AG04450 (cell line): ENCODE data around the gene TBC1D10A. TPM values are rescaled to one million over a fixed set of nuclear protein-coding genes. Genes with fewer than 3 reads are reported as not detected.

ENCODE experiments used
- CTCF ChIA-PET: fragments of 300-600, 350-600 bp; formaldehyde crosslinking; extraction: SDS; loops from one replicate; lab custom pipeline; 2022; ENCODE audit warnings: antibody characterized with exemption, inconsistent platforms; lab: Charles Lee
- POLR2A ChIA-PET: fragments of 350-600 bp; formaldehyde crosslinking; extraction: SDS; loops from one replicate; lab custom pipeline; 2021; ENCODE audit warnings: antibody characterized with exemption, inconsistent platforms; lab: Yijun Ruan, JAX
- DNase-seq: peaks from one replicate; pipeline ENCODE4 v3.0.0-alpha.2; 2011; ENCODE audit warnings: low read depth, low spot score
- H3K27ac ChIP-seq: one replicate; pipeline ENCODE4 v1.5.1; 2012; ENCODE audit warnings: low read depth, low read length, control low read depth
- H3K27me3 ChIP-seq: one replicate; pipeline ENCODE4 v1.6.0; 2012; ENCODE audit warnings: low read length; ENCODE audit not compliant: control insufficient read depth, insufficient read depth
- H3K4me3 ChIP-seq: 2 replicates; pipeline ENCODE4 v1.5.1; 2011; ENCODE audit warnings: mild to moderate bottlenecking, low read depth, low read length, control low read depth
- H3K9me3 ChIP-seq: 2 replicates; pipeline ENCODE4 v1.5.1; 2012; ENCODE audit warnings: low read length; ENCODE audit not compliant: control insufficient read depth, insufficient read depth
- CTCF ChIP-seq: IDR thresholded peaks from 2 replicates; pipeline ENCODE4 v1.5.1; 2011; ENCODE audit warnings: low read depth, low read length, control low read depth, inconsistent platforms
- polyA plus RNA-seq: library from polyadenylated mRNA; depleted of rRNA; stranded (reverse); fragments of >200 nt; gene quantifications from 2 replicates; pipeline ENCODE4 v1.2.3, GENCODE V29; 2011

The TBC1D10A gene
- polyA plus RNA-seq, 1 experiment: 14.5 TPM

GRCh38 chr22:30314915-30315314 lies 11.8 kb downstream of the TBC1D10A start:
- no peak overlapping the region for H3K27ac ChIP-seq
- ChIA-PET CTCF (interaction anchor here (1.5 kb wide), 1 partner anchor 12 kb away, joined by 3 read pairs; no protein-coding TSS in a partner anchor), POLR2A (interaction anchor here (1.2 kb wide), 1 partner anchor 12 kb away, joined by 3 read pairs; the partner anchor contains the start of gene TBC1D10A)
- H3K4me3 ChIP-seq: no peak overlapping the region
- no peaks in the 10 kb centered on the region for H3K27me3 ChIP-seq
- TF ChIP-seq CTCF: no peak
- no peak for DNase-seq
- no peaks in the 10 kb centered on the region for H3K9me3 ChIP-seq

- no peaks in the 10 kb centered on the region for H3K9me3 ChIP-seq
- ChIA-PET POLR2A (interaction anchor here (1.0 to 1.2 kb wide), 2 partner anchors 13 to 110 kb away, joined by 3 read pairs; partner anchors contain the start of gene TBC1D10A), CTCF (interaction anchor here (0.6 to 1.2 kb wide), 2 partner anchors 9 to 26 kb away, joined by 4 read pairs; no protein-coding TSS in a partner anchor)
- no peaks in the 10 kb centered on the region for H3K27me3 ChIP-seq
- no peak for TF ChIP-seq CTCF
- no peak for DNase-seq
- peak overlapping the region; percentile 21 for H3K27ac ChIP-seq
- no peak overlapping the region for H3K4me3 ChIP-seq
Observed at GRCh38 chr22:30313527-30314363, 13.0 kb downstream of the TBC1D10A start.

GRCh38 chr22:30312053-30312452 lies 14.7 kb downstream of the TBC1D10A start:
- no peak for TF ChIP-seq CTCF
- CTCF ChIA-PET: interaction anchor here (0.5 to 0.6 kb wide), 2 partner anchors 49 to 641 kb away, joined by 3 to 5 read pairs; no protein-coding TSS in a partner anchor
- POLR2A ChIA-PET: interaction anchor here (0.7 to 0.9 kb wide), 2 partner anchors 9 to 47 kb away, joined by 3 read pairs; no protein-coding TSS in a partner anchor
- peak overlapping the region; percentile 47 for H3K27ac ChIP-seq
- H3K4me3 ChIP-seq: no peak overlapping the region
- H3K9me3 ChIP-seq: no peaks in the 10 kb centered on the region
- no peaks in the 10 kb centered on the region for H3K27me3 ChIP-seq
- no peak for DNase-seq

GRCh38 chr22:30310881-30311771 lies 15.6 kb downstream of the TBC1D10A start:
- peak overlapping the region; percentile 47 for H3K27ac ChIP-seq

More at GRCh38 chr22:30310881-30311771, 15.6 kb downstream of the TBC1D10A start:
- POLR2A ChIA-PET: interaction anchor here (1.1 to 1.3 kb wide), 3 partner anchors 16 to 46 kb away, joined by 5 to 6 read pairs (median 6); partner anchors contain the start of genes CCDC157, SF3A1 and TBC1D10A
- H3K4me3 ChIP-seq: no peak overlapping the region
- no peak for DNase-seq
- CTCF ChIA-PET: interaction anchor here (0.5 to 1.4 kb wide), 4 partner anchors 23 to 640 kb away, joined by 3 to 9 read pairs (median 4); partner anchors contain the start of gene CASTOR1
- H3K9me3 ChIP-seq: no peaks in the 10 kb centered on the region
- no peaks in the 10 kb centered on the region for H3K27me3 ChIP-seq
- no peak for TF ChIP-seq CTCF
